Left renal cortex interstitium (tissue), 4 donors: ENCODE measurements around the gene PSMD8. TPM values are rescaled to one million over a fixed set of nuclear protein-coding genes. Genes with fewer than 3 reads are reported as not detected.

Source experiments
- DNase-seq, 4 donors: peaks; one replicate each; pipeline ENCODE4 v3.0.0-alpha.2; 2013; ENCODE audit warnings: low read depth in 4 of 4, low spot score in 2 of 4, missing footprints in 1 of 4
- polyA plus RNA-seq, 4 donors: library from polyadenylated mRNA; unstranded; fragments of 120-200 nt; gene quantifications; one replicate each; pipeline ENCODE4 v1.2.1, GENCODE V29; 2013; ENCODE audit not compliant: insufficient read length in 4 of 4

Gene PSMD8
- polyA plus RNA-seq, 4 donors, result 150 to 193 (median 165) TPM

DNA sequence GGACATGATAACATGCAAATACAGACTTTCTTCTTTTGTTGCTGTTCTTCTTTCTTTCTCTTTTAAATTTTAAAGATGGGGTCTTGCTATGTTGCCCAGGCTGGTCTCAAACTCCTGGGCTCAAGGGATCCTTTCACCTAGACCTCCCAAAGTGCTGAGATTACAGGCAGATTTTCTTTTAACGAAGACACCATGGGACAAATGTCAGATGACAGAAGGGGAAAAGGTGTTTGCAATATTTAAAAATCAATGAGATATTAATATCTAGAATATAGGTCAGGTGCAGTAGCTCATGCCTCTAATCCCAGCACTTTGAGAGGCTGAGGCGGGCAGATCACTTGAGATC, 55.4 kb downstream of the PSMD8 start:
- DNase-seq, result no peak

DNA sequence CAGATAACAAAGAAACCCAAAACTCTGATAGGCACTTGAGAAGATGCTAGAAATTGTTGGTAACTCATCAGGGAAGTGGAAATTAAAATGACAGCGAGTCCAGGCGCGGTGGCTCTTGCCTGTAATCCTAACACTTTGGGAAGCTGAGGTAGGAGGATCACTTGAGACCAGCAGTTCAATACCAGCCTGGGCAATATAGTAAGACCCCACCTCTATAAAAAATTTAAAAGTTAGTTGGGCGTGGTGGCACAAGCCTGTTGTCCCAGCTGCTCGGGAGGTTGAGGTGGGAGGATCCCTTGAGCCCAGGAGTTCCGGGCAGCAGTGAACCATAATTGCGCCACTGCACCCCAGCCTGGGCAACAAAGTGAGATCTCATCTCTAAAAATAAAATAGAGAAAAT, 56.6 kb downstream of the PSMD8 start:
- no peak for DNase-seq

DNA sequence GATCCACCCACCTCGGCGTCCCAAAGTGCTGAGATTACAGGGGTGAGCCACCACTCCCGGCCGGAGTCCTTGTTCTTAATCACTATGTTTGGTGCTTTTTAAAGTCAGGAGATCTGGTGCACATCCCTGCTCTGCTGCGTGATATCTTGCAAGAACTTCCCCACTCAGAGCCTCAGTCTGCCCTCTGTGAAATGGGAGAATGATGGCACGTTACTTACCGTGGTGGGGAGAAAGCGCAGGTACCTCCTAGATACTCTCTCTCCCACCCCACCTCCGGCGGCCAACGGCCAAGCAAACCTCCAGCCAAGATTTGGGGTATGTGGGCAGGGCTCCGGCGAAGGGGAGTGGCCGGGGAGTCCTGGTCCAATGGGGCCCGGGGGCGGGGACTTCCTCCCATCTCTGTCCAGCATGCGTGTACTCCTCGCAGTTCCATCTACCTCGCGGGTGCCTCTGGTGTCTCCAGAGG, 58.9 kb downstream of the PSMD8 start, which contains the start of gene RYR1:
Gene RYR1 (plus strand): TSS at position 424 of the 466 bp plus-strand sequence. CDS start 139 bp downstream, outside the sequence.
- no peak for DNase-seq

Other genes starting within 250 kb of the PSMD8 start
- 1 to 10 TPM; 1.3 to 2.2 (median 1.8) TPM for gene DPF1, start 150.3 kb upstream of the PSMD8 start, polyA plus RNA-seq
- 10 to 100 TPM in 1 of 4 donors, 1 to 10 TPM in 3; 6.9 to 15.0 (median 8.3) TPM for gene PPP1R14A, start 118.2 kb upstream of the PSMD8 start, polyA plus RNA-seq
- gene SPINT2, start 110.0 kb upstream of the PSMD8 start, polyA plus RNA-seq, result 100 to 1,000 TPM; 308 to 375 (median 337) TPM
- gene C19orf33, start 70.3 kb upstream of the PSMD8 start, polyA plus RNA-seq, result 10 to 100 TPM in 3 of 4 donors, 1 to 10 TPM in 1; 6.9 to 15.2 (median 12.2) TPM
- 10 to 100 TPM; 28.5 to 45.4 (median 38.1) TPM for gene YIF1B, start 58.6 kb upstream of the PSMD8 start, polyA plus RNA-seq
- gene KCNK6, start 54.7 kb upstream of the PSMD8 start, polyA plus RNA-seq, result 1 to 10 TPM; 3.2 to 4.1 (median 3.6) TPM
- gene CATSPERG, start 38.7 kb upstream of the PSMD8 start, polyA plus RNA-seq, result 10 to 100 TPM in 2 of 4 donors, 1 to 10 TPM in 2; 4.6 to 12.3 (median 8.3) TPM
- gene GGN, start 13.5 kb downstream of the PSMD8 start, polyA plus RNA-seq, result 1 to 10 TPM in 1 of 4 donors, under 1 TPM in 3; 0.27 to 1.5 (median 0.69) TPM
- 1 to 10 TPM in 3 of 4 donors, under 1 TPM in 1; 0.78 to 1.5 (median 1.2) TPM for gene SPRED3, start 14.1 kb downstream of the PSMD8 start, polyA plus RNA-seq
- 10 to 100 TPM; 12.2 to 20.2 (median 18.6) TPM for gene FAM98C, start 28.5 kb downstream of the PSMD8 start, polyA plus RNA-seq
- gene RASGRP4, start 51.6 kb downstream of the PSMD8 start, polyA plus RNA-seq, result 1 to 10 TPM in 1 of 4 donors, under 1 TPM in 3; 0.72 to 1.4 (median 0.82) TPM
- gene RYR1, start 59.1 kb downstream of the PSMD8 start, polyA plus RNA-seq, result 1 to 10 TPM; 4.2 to 7.2 (median 5.1) TPM
- 1 to 10 TPM; 2.1 to 5.0 (median 3.4) TPM for gene MAP4K1, start 243.4 kb downstream of the PSMD8 start, polyA plus RNA-seq
- 100 to 1,000 TPM; 330 to 352 (median 340) TPM for gene EIF3K, start 244.6 kb downstream of the PSMD8 start, polyA plus RNA-seq